Middle frontal gyrus (tissue), 1 donor: Measurements from ENCODE around the gene CFLAR.
"Not testable (repeated sequence)": the region's sequence is repeated elsewhere in the genome, so short reads cannot be mapped to it uniquely, and the experiment has no call there.

Source experiments
- DNase-seq: peaks from one replicate; pipeline ENCODE4 v3.0.0-alpha.2; 2015; ENCODE audit warnings: low spot score; ENCODE audit errors: extremely low spot score

Gene CFLAR

DNA sequence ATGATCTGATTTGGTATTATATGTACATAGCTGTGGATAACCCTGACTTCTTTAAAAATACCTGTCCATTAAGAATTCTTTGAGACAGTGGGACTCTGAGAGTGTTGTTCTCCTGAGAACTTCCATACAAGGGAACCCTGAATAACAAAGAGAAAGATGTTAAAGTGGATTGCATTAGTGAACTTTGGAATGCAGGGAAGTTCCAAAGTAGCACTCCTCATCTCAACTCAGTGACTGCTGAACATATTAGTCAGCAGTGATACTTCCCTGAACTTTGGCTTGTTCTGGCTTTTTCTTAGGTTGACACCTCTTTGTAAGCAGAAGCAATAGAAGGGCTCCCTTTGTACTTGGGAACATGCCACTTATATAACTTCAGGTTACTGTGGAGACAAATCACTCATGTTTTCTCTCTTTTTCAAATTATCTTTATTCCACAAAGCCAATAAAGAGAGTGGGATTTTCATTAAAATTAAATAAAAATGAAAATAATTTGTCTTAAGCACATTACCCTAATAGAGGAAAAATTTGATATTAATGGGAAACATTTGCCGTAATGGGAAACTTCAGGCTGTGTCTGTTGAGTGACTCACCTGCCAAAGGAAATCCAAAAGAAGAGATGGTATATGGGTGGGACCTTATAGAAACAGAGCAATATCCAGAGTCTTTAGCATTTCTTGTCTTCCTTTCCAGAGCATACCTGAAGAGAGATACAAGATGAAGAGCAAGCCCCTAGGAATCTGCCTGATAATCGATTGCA lies 33.3 kb downstream of the CFLAR start:
- DNase-seq = no peak

DNA sequence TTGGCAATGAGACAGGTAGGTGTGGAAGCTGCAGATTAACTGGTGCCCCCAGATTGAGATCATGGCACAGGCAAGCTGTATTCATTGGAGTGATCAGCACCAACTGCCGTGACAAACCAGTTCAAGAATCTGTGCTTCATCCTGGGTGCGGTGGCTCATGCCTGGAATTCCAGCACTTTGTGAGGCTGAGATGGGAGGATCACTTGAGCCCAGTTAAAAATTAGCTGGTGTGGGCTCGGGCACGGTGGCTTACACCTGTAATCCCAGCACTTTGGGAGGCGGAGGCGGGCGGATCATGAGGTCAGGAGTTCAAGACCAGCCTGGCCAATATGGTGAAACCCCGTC lies 33.8 kb downstream of the CFLAR start:
- DNase-seq = not testable (repeated sequence)

DNA sequence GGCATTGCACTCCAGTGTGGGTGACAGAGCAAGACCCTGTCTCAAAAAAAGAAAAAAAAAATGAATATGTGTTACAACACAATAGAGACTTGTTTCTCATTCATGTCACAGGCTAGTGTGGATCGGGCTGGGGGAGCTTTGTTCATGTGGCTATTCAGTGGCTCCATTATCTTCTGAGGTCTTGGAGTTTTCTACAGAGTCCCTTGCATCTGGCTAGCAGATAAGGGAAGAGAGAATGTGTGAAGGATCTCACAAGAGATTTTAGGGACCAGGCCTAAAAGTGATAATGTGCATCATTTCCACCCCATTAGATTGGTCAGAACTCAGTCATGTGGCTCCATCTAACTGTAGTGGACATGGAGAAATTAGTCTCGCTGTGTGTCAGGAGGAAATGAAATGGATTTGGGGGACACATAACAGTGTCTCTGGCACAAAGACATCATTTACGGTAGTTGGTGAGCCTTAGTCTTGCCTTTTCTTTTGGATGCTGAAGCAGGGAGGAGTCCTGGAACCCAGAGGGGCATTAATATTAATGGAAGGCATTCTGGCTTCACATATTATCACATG lies 34.6 kb downstream of the CFLAR start:
- DNase-seq = no peak

DNA sequence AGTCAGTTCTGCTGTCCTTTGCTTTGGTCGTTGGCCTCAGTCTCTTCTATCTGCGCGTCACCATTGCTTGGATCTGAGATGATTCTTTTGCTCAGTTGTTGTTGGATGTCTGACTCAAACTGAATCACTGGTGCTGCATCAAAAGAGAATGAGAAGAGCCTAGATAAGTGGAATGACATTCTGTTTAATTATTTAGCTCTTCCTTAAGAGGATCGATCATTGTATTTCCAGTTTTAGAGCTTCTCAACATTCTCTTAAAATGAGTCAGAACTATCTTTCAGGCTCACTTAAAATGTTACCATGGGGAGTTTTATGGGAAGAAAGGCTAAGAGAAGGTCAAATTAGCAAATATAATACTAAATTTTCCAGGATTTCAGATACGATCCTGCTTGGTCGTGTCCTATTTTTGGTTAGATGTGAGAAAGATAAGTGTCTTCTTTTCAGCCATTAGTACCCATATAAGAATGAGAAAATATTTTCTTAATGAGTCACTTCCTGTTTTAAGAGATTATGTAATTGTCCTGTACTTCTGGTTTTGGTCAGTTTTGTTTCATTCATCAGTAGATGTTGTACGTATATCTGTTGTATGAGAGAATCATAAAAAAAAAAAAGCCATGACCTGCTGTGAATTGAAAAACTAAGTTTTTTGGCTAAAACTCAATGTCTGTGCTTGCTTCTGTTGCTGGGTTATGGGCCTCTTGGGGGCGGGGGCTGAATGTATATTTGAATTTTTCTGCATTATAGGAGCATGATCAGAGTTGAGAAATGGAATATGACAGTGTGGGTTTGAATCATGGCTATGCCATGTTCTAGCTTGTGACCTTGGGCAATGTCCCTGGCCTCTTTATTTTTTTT lies 35.4 kb downstream of the CFLAR start:
- DNase-seq = no peak

DNA sequence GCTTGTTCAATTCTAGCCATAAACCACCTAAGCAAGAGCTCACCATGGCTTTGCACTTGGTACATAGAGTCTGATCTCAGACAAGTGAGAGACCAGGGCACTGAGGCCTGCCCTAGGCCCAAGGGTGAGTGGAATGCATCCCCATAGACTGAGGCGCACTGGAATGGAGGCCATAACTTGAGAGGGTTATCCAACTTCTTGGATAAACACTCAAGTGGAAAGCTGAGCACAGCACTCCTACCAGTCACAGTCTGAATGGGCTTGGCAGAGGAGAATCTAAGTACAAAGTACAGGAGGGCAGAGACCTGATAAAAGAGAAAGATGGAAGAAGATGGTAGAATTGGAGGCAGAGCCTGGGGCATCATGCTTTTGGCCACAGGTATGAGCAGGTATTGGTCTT lies 36.6 kb downstream of the CFLAR start:
- no peak for DNase-seq

- DNase-seq = no peak
Measured at GRCh38 chr2:201152999-201153815, 37.2 kb downstream of the CFLAR start.

- no peak for DNase-seq
Measured at GRCh38 chr2:201154615-201155399, 38.8 kb downstream of the CFLAR start.

DNA sequence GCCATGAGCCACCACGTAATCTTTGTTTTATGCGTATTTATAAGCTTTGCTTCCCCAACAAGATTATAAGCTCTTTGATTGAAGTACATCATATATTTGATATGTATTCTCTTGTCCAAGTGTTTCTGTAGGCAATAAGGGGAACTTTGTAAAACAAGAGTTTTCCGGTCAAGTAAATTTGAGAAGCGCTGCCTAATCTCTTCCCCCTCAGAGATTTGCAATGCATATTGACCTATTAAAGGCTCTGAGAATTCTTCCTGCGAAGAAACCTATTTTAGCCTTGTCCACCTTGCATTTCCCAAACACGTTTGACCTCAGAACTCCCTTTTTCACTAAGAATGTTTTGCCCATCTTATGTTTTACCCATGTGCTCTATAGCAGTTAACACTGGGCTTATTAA lies 40.1 kb downstream of the CFLAR start:
- DNase-seq = no peak

DNA sequence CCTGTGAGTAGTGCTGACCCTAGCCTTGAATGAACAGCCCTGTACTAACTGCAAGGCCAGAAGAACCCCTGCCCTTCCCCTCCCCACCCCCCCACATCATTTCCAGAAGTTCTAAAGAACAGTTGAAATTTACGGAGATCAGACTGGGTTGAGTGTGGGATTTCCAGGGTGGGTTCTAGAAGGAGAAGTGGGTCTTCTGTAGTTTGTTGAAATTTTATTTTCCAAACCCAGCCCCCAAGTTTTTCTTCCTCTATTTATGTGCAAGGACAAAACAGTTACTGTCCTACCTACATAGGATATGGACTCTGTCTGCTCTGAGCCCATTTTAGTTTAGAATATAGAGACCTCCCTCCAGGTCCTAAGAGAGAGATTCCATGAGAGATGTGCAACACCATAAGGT lies 40.7 kb downstream of the CFLAR start:
- DNase-seq = no peak

DNA sequence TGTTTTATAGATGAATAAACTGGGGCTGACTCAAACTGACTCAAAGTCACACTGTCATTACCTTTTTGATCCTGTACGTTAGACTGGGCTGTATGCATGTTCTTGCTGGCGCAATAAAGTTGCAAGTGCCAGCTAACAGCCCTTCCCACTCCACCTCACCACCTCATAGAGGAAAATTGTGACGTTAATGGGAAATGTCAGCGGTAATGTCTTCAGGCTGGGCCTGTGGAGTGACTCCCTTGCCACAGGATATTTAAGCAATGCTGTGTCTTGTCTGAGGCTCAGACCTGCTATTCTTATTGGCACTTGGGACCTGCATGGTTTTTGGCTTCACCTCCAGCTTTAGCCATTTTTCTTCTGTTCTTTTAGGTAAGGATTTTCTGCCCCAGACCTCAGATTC lies 41.7 kb downstream of the CFLAR start:
- no peak for DNase-seq

- DNase-seq = peak; percentile 72
Measured at GRCh38 chr2:201158111-201158929, 42.4 kb downstream of the CFLAR start.

- DNase-seq = no peak
Measured at GRCh38 chr2:201164166-201164565, 48.2 kb downstream of the CFLAR start.

GRCh38 chr2:201167546-201167945 lies 51.6 kb downstream of the CFLAR start:
- DNase-seq = no peak

- DNase-seq = not testable (repeated sequence)
Measured at GRCh38 chr2:201168496-201168895, 52.5 kb downstream of the CFLAR start.

DNA sequence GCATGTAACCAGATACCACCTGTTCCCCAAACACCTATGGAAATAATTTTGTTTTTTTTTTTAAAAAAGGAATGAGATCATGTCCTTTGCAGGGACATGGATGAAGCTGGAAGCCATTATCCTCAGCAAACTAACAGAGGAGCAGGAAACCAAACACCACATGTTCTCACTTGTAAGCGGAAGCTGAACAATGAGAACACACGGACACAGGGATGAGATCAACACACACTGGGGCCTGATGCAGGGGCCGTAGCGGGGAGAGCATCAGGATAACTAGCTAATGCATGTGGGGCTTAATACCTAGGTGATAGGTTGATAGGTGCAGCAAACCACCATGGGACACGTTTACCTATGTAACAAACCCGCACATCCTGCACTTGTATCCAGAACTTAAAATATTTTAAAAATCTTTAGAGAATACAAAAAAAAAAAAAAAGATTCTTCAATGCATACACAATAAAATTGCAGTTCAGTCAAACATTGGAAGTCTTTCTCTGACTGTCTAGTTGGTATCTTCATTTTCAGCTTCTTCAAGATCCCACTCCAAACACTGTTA lies 55.4 kb downstream of the CFLAR start:
- no peak for DNase-seq

GRCh38 chr2:201172279-201172678 lies 56.3 kb downstream of the CFLAR start:
- no peak for DNase-seq

DNA sequence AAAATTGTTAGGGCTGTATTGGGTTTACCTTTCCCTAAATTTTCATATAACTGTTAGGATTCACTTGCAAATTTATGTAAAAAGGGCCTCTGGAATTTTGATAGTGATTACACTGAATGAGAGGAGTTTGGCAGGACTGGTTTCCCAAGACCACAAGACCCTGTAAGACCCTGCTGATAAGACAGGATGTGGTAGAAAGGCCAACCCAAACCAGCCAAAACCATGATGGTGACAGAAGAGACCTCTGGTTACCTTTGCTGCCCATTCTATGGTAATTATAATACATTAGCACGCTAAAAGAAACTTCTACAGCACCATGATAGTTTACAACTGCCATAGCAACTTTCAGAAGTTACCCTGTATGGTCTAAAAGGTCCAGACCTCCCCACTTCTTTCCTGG lies 58.7 kb downstream of the CFLAR start:
- no peak for DNase-seq

- no peak for DNase-seq
Measured at GRCh38 chr2:201176081-201176481, 60.1 kb downstream of the CFLAR start.

GRCh38 chr2:201180010-201180409 lies 64.0 kb downstream of the CFLAR start:
- DNase-seq = no peak
